ENCODE measurements around the gene USP34. TPM values are rescaled to one million over a fixed set of nuclear protein-coding genes. Genes with fewer than 3 reads are reported as not detected.
A peak's percentile ranks its signal among the peaks of the same experiment; 100 is the strongest.

USP34 gene
- total RNA-seq (10 to 100 TPM; 49.8 to 71.5 (median 53.7) TPM), polyA plus RNA-seq (10 to 100 TPM; 40.2 to 66.7 (median 56.8) TPM)
- long read RNA-seq, donor 1, partial matches to known transcripts: 4 of 7 reads
- long read RNA-seq, donor 1, other reads (novel, unspliced or antisense): 3 of 7 reads
- long read RNA-seq, donor 2, partial matches to known transcripts: 5 of 10 reads
- long read RNA-seq, donor 2, other reads (novel, unspliced or antisense): 5 of 10 reads

- TF ChIP-seq CTCF (IDR thresholded peaks at IDR 0.05): no peak
- Histone ChIP-seq H3K36me3 (ENCODE audit: insufficient read depth in 1 of 2, low read depth in 1 of 2) (peaks cover 0 to 18% of the 10 kb centered on the region in 2 donors), H3K9me3 (no peaks in the 10 kb centered on the region), H3K4me1 (peaks cover 23% of the 10 kb centered on the region), H3K4me3 (peak within 1 kb of the TSS; percentile 94), H3K27ac (peak within 1 kb of the TSS; percentile 99), H3K27me3 (ENCODE audit: insufficient read depth in 3 of 3, low read length in 2 of 3) (no peaks in the 10 kb centered on the region)
- WGBS, 3 donors: 0 to 1% (median 0%) methylated on average over 59 to 90 of the region's 91 CpGs
- DNase-seq (peak; percentile 96 to 98), ATAC-seq (peak; percentile 91 to 93 (median 92))
- intact Hi-C loops (cut with DNase I): loop anchor here in 1 of 2 donors (5.0 to 10.0 kb wide), 2 partner anchors 66 to 586 kb away; partner anchors contain the start of genes REL and XPO1
These were observed at the start of gene USP34 for GRCh38 chr2:61470965-61471904. USP34 (minus strand) TSS chr2:61471087; CDS start chr2:61470692, 395 bp downstream.

GRCh38 chr2:61520261-61520660 is 49.4 kb upstream of the USP34 start:
- intact Hi-C loops (cut with DNase I): no loop called here
- Histone ChIP-seq H3K4me1 (peaks cover 6% of the 10 kb centered on the region), H3K27me3 (ENCODE audit: insufficient read depth in 3 of 3, low read length in 2 of 3) (no peaks in the 10 kb centered on the region), H3K9me3 (no peaks in the 10 kb centered on the region), H3K4me3 (no peak overlapping the region), H3K27ac (no peak overlapping the region), H3K36me3 (ENCODE audit: insufficient read depth in 1 of 2, low read depth in 1 of 2) (peaks cover 6 to 86% of the 10 kb centered on the region in 2 donors)
- DNase-seq: no peak
- no peak for ATAC-seq
- TF ChIP-seq CTCF (IDR thresholded peaks at IDR 0.05): no peak
- WGBS, 3 donors: 90 to 93% (median 91%) methylated on average over 3 of the region's 3 CpGs

- no peak for ATAC-seq
- no peak overlapping the region for H3K27ac ChIP-seq
- 88 to 89% (median 88%) methylated on average over 12 of the region's 12 CpGs for WGBS, 3 donors
- no peaks in the 10 kb centered on the region for H3K9me3 ChIP-seq
- no peak for TF ChIP-seq CTCF (IDR thresholded peaks at IDR 0.05)
- intact Hi-C loops (cut with DNase I): no loop called here
- peaks cover 0 to 84% of the 10 kb centered on the region in 2 donors for H3K36me3 ChIP-seq (ENCODE audit: insufficient read depth in 1 of 2, low read depth in 1 of 2)
- no peak for DNase-seq
- no peak overlapping the region for H3K4me3 ChIP-seq
- no peaks in the 10 kb centered on the region for H3K27me3 ChIP-seq (ENCODE audit: insufficient read depth in 3 of 3, low read length in 2 of 3)
- H3K4me1 ChIP-seq: no peaks in the 10 kb centered on the region
These were observed 42.0 kb upstream of the USP34 start for GRCh38 chr2:61512768-61513398.

GRCh38 chr2:61510674-61511671 is 40.1 kb upstream of the USP34 start:
- Histone ChIP-seq H3K27me3 (ENCODE audit: insufficient read depth in 3 of 3, low read length in 2 of 3) (no peaks in the 10 kb centered on the region), H3K27ac (no peak overlapping the region), H3K4me1 (no peaks in the 10 kb centered on the region), H3K9me3 (no peaks in the 10 kb centered on the region), H3K4me3 (no peak overlapping the region), H3K36me3 (ENCODE audit: insufficient read depth in 1 of 2, low read depth in 1 of 2) (peaks cover 0 to 65% of the 10 kb centered on the region in 2 donors)
- WGBS, 3 donors: 93 to 95% (median 94%) methylated on average over 19 of the region's 19 CpGs
- ATAC-seq (no peak), DNase-seq (no peak)
- TF ChIP-seq CTCF (IDR thresholded peaks at IDR 0.05): no peak
- intact Hi-C loops (cut with DNase I): no loop called here

Data from psoas muscle (tissue), 8 donors.